HG03439 (cell line): ENCODE results near the gene ZNF213.
"Not testable (repeated sequence)": the region's sequence is repeated elsewhere in the genome, so short reads cannot be mapped to it uniquely, and the experiment has no call there.

Source experiments
- ATAC-seq: cut with Tn5 transposase; IDR thresholded peaks from one replicate; pipeline ENCODE4 v1.9.1; 2021; ENCODE audit warnings: mild to moderate bottlenecking, moderate library complexity; ENCODE audit not compliant: unreplicated experiment

The ZNF213 gene

DNA sequence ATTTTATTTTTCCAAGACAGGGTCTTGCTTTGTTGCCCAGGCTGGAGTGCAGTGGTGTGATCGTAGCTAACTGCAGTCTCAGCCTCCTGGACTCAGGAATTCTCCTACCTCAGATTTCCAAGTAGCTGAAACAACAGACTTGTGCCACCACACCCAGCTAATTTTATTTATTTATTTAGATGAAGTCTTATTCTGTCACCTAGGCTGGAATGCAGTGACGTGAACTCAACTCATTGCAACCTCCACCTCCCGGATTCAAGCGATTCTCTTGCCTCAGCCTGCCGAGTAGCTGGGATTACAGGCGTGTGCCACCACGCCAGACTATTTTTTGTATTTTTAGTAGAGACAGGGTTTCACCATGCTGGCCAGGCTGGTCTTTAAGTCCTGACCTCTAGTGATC lies 33.9 kb downstream of the ZNF213 start:
- ATAC-seq = not testable (repeated sequence)

DNA sequence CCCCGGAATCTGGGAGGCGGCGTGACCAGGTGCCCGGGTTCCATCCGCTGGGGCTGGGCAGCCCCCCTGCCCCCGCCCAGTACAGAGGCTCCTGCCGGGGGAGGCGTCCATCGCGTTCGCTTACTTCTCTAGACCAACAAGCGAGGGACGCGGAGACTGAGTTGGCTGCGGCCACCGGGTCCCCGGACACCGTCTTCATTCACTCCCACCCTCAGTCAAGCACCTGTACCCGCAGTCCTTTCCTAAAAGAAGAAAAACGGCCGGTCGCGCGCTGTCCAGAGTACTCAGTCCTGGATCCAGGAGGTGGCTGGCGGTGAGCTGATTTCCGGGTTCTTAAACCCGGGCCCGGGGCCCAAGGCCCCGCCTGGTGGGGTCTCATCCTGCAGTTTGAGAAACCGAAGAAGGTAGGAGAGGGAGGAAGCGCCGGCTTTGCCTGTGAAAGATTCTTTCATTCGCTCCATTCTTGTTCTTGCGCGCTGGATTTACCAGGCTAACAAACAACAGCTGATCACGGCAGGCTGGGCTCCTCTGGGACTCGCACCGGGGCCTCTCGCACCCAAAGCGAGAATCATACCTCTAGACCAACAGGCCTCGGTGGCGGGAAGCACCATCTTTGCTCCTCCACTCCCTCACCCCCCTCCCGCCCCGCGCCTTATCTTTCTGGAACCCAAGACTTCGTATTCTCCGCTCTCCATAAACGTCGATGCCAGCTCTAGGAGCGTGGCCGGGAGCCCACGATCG lies 35.8 kb downstream of the ZNF213 start:
- no peak for ATAC-seq

DNA sequence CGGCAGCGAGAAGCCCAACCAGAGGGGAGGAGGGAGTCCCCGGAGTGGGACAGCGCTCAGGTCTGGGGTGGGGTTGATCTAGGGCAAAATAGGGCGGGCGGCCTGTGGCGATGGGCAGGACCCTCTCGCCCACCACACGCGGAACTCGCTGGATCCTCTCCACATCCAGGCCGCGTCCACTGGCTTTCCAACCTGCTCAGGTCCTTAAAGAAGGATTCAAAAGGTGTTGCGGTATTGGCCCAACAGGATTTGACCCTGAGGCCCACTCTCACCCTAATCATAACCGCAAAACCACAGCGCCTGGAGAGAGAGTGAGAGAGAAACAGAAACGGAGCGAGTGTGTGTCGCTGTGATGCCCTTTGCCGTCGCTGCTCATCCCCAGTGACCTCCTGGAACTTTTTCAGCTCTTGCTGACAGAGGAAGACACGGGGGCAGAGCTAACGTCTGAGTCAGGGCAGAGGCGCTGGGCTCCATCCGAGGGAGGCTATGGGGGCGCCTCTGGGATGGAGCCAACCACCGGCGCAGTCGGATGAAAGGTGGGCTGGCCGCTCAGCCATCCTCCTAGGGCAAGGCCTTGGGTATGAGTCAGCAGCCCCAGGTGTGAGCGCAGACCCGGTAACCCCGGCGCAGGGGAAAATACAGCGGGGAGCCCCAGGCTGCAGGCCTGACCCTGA lies 36.5 kb downstream of the ZNF213 start:
- ATAC-seq = no peak

DNA sequence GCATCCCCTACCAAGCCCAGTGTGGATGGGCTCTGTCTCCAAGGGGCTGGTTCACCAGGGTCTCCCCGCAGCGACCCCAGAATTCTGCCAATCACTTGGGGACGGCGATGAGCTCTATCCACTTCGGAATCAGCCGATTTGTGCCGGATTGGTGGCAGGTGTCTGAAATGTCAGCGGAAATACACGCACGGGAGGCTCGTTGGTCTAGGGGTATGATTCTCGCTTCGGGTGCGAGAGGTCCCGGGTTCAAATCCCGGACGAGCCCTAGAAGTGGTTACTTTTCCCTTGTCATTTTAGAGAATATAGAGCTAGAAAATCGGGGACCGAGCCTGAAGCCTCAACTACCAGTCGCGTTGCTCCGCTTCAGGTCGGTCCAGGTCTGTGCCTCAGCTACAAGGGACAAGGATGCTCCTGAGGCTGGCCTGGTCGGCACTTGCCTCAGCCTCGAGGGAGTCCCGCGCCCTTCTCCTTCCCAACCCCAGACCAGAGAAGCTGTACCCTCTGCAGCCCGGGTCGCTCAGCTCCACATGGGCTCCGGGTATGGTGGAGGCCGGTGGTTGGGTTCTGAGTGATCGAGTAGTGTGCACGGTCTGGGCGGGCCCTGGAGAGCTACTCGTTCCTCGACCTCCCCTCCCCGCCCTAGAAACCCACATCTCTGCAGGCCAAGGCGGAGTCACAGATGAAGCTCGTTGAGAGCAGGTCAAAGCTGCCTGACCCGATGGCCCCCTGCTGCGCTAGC lies 37.2 kb downstream of the ZNF213 start:
- no peak for ATAC-seq

DNA sequence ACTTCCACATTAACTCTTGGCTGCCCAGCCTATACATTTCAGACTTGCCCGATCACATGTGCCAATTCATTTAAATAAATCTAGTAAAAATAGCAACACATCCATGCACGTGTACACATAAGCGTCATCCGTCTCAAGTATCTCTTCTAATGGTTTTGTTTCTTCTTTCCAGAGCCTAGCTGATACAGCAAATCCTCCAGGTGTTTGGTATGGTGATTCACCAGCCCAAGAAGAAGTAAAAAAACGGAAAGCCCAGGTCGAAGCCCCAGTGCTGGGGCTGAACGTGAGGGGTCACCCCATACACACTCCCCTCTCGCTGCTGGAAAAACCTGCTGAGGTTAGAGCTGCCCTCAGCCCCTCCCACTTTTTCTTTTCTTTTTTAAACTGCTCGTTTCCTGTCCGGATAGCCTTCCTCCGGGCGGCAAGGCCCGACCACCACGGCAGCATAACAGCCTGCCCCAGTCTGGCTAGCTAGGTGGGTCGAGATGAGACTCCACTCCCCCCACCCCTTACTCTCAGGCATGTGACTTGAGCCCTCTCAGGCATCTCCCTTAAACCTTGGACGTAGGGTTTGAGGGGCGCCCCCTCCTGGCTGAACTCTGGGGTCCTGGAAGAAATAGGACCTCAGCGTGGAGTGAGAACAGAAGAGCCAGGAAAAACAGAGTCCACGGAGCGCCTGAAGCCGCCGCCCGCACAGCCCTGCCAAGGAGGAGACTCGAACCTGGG lies 39.2 kb downstream of the ZNF213 start:
- ATAC-seq = no peak

DNA sequence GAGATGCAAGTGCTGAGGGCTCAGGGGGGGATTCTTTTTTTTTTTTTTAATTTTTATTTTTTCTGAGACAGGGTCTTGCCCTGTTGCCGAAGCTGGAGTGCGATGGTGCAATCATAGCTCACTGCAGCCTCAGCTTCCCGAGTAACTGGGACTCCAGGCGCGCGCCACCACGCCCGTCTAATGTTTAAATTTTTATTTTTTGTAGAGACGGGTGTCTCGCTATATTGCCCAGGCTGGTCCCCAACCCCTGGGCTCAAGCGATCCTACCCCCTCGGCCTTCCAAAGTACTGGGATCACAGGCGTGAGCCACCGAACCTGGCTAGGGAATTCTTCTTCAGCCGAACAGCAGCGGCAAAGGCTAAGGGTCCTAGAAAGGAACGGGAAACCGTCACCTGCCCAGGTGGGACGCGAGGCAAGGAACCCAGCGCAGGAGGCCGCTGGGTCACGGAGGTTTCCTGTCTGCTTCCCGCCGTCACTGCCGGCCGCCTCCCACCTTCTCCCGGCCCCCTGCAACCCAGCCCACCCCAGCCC lies 39.9 kb downstream of the ZNF213 start:
- ATAC-seq = no peak

DNA sequence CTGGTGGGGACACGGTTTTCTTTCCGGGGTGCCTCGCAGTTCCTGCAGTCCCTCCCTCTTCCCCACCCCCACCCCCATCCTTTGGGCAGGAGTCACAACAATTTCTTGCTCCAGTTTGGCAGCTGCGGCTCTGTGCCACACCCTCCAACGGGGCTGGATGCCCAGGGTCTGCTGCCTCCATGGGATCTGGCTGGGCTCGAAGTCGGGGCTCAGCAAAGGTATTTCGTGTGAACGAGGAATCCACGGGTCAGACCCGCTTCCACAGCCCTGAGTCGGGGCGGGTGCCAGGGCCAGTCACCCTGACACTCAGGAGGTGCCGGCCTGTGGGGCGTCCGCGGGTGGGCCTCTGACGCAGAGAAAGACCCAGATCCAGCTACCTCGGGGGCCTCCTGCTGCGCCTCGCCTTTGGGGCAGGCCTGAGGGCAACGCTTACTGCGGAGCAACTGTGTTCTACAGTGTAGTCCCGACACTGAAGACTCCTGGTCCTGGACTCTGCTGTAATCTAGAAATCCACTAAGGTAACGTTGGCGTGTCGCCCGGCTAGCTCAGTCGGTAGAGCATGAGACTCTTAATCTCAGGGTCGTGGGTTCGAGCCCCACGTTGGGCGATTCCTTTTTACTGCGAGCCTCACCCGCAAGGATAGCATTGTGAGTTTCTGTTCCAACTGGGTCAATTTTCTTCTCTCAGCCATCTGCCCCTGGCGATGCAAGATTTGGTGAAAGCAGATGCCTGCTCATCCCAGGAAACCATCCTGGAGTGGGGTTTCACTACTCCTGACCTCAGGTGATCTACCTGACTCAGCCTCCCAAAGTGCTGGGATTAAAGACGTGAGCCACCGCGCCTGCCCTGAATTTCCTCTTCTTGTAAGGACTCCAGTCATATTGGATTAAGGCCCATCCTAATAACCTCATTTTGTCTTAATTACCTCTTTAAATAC lies 40.6 kb downstream of the ZNF213 start:
- no peak for ATAC-seq

DNA sequence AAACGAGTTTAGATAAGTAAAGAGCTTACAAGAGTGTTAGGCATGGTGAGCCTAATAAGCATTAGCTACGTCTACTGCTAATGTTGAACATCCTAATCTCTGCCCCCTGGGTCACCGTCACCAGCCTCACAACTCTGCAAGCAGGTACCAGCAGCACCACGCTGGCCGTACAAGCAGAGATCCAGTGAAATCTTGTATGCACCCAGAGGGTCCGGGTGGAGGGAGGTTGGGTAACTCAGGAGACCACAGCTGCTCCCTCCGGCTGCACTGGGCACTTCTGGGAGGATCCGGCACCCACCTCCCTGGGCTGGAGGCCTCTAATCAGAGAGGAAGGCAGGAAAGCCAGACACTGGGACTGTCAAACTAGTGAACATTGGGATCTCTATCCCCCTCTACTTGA lies 44.8 kb downstream of the ZNF213 start:
- no peak for ATAC-seq

DNA sequence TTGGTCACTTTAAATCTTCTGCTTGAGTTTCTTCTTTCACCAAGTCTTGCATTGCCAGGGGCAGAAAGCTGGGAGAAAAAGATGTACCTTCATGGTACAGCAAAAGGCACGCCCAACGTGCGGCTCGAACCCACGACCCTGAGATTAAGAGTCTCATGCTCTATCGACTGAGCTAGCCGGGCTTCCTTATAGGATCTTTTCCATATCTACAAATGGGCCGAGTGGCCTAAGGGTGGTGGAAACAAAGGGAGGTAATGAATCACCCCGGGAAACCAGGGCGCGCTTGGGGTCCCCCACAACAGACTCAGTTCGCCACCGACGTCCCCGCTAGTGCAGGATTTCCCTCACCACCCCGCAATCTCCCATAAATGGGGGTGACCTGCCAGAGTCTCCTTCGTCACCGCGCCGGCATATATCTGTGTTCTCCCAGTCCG lies 45.6 kb downstream of the ZNF213 start:
- no peak for ATAC-seq

DNA sequence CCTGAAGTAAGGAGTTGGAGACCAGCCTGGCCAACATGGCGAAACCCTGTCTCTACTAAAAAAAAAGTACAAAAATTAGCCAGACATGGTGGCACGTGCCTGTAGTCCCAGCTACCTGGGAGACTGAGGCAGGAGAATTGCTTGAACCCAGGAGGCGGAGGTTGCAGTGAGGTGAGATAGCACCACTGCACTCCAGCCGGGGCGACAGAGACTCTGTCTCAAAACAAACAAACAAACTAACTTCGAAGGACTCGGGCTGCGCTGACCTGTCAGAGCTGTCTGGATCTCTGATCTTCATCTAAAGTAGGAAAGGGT lies 47.4 kb downstream of the ZNF213 start:
- not testable (repeated sequence) for ATAC-seq

DNA sequence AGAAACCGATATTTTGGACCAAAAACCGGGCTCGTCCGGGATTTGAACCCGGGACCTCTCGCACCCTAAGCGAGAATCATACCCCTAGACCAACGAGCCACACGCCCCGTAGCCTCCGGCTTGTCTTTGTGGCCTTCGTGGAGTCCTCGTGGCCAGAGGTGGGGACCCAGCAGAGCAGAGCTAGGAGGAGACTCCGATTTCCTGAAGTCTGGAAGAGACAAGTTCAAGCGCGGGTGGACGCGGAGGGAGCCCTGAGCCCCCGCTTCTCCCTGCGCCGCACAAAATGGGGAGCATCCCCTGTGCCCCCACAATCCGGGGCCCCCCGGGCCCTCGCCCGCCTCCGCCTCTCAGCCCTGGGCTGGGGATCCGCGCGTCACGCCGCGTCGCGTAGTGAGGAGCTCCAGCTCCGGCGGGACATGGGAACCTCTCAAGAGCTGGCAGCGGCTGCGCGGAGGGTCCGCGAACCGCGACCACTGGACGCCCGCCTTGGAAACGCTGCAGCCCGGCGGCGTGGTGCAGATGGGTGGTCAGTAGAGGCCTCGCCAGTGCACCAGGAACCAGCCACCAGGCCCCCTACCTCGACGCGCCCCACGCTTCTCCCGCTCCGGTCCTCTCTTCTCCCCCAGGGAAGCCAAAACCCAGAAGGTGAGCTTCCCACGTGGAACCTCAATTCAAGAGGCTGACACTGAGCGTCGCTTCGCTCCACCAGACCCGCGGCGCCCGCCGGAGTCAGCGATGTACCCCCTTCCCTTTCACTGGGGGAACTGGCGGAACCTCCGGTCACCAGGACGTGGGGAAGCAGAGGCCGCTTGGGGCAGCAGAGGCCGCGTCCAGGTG lies 48.0 kb downstream of the ZNF213 start:
- ATAC-seq = no peak

DNA sequence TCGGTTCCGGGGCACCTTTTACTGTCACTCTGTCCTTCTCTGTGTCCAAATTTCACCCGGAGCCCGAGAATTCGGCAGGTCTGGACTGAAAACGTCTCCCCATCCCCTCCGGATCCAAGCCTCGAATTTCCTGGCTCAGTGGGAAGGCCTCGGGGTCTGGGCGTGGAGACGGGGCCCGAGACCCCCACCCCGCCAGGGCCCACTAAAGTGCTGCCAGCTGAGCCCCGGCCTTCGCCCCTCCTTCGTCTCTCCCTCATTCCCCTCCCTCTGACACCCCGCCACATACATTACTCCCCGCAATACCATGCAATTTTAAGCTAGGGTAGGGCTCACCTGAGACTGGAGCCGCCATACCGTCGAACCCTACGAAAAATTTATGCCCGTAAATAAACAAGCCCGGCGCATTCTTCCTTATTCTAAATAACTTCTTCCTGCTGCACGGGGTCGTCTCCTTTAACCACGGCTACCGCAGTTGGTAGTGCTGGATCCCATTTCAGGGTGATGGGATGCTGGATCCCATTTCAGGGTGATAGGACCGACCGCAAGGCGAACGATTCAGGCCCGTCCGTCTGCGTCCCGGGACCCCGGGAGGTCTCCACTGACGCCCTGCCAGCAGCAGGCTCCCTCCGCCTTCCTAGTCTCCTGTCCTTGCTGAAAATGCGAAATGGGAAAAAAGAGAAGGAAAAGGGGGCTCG lies 48.8 kb downstream of the ZNF213 start:
- no peak for ATAC-seq

DNA sequence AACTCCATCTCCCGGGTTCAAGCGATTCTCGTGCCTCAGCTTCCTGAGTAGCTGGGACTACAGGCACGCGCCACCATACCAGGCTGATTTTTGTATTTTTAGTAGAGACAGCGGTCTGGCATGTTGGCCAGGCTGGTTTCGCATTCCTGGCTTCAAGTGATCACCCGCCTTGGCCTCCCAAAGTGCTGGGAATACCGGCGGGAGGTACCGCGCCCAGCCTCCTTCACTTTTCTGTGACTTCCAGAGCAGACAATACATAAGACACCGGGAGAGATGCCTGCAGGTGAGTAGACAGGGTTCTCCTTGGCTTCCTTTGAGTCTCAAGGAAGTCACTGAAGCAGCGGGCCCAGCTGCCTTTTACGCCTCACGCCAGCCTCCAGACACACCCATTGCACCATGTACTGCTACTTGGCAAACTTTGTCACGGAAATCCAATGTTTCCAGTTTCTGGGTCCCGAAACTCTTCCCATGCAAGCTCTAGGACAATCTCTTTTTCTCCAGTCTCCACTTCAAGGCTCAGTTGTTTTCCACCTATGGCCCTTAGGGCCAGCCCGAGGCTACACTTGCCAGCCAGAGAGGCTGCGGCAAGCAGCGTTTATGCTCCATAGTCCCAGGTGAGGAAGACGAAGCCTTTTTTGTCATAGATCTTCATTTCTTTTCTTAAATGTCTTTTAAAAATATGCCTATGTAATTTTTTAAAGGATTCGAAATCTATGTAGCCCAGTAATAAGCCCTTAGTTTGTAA lies 52.3 kb downstream of the ZNF213 start:
- no peak for ATAC-seq

DNA sequence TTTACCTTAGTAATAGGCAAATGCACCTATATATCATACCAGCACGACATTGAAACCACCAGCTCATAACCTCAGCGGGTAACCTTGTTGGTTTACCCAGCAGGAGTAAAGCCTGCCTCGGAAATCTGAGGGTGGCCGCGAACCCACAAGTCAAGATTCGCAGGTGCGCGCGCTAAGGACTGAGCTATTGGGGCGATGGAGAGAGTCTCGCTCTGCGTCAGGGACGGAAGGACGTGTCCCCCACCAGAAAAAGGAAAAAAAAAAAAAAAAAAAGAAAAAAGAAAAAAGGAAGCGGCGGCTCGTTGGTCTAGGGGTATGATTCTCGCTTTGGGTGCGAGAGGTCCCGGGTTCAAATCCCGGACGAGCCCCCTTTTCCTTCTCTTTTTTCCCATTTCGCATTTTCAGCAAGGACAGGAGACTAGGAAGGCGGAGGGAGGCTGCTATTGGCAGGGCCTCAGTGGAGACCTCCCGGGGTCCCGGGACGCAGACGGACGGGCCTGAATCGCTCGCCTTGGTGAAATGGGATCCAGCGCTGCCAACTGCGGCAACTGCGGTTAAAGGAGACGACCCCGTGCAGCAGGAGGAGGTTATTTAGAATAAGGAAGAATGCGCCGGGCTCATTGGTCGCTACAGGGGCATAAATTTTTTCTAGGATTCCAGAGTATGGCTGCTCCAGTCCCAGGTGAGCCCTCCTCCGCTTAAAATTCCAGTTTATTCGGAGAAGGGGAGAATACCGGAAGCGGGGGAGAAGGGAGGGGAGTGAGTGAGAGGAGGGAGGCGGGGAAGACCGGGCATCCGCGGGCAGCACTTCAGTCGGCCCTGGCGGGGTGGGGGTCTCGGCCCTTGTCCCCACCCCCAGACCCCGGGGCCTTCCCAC lies 53.2 kb downstream of the ZNF213 start, which contains the start of gene OR1F1:
Gene OR1F1 (plus strand): TSS at position 407 of the 877 bp plus-strand sequence.
- ATAC-seq = no peak

DNA sequence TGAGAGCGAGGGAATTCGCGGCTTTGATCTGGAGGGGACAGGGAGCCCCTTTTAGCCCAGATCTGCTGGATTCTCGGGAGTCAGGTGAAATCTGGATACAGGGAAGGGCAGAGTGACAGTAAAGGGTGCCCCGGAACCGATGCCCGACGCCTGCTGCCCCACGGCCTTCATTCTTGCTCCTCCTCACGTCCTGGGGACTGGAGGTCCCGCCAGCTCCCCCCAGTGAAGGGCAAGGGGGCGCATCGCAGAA lies 53.8 kb downstream of the ZNF213 start:
- ATAC-seq = no peak

DNA sequence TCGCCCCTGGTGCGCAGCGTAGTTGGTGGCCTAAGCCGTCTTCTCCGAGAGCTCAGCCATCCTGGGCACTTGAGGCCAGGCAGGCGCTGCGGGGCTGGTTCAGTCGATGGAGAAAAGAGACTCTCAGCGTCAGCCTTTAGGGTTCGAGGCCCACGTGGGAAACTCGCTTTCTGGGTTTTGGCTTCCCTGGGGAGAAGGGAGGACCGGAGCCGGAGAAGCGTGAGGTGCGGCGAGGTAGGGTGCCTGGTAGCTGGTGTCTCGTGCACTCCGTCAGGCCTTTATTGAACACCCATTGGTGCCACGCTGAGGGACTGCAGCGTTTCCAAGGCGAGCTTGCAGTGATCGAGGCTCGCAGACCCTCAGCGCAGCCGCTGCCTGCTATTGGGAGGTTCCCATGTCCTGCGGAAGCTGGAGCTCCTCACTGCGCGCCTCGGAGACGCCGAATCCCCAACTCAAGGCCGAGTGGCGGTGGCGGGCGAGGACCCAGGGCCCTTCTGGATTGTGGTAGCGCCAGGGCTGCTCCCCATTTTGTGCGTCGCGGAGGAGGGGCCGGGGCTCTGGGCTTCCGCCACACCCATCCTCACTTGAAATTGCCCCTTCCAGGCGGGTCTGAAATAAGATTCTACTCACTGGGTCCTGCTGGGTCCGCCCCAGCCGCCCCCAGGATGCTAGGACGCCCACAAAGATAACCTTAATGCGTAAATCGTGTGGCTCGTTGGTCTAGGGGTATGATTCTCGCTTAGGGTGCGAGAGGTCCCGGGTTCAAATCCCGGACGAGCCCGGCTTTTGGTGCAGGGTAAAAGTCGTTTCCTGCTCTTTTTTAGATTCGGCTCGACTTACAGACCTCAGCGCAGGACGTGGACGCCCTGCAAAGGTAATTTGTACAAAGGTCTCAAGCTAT lies 54.3 kb downstream of the ZNF213 start:
- no peak for ATAC-seq
